GM19468 (cell line): ENCODE data around the gene MAST4.
"Not testable (repeated sequence)": the region's sequence is repeated elsewhere in the genome, so short reads cannot be mapped to it uniquely, and the experiment has no call there.

ENCODE experiments used
- ATAC-seq: cut with Tn5 transposase; IDR thresholded peaks from one replicate; pipeline ENCODE4 v1.9.1; 2021; ENCODE audit warnings: mild to moderate bottlenecking, moderate library complexity, moderate number of reproducible peaks; ENCODE audit not compliant: unreplicated experiment; ENCODE audit errors: extremely low read depth

The MAST4 gene

DNA sequence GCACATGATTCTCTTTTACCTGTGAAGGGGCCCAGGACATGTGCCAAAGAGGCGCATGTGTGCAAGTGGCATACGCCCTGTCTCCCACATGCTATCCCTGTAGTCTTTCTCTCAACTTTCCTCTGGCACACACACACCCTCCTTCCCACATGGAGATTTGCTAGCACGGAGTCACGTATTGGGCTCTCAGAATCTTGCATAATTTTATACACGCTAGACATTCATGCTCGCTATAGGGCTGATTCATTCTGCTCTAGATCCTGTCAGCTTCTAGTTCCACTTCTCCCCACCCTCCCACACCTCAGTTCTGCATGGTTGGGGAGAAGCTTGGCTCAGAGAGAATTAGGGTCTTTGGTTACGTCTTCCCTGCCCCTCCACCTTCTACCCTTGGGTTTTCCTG, 527.6 kb downstream of the MAST4 start:
- no peak for ATAC-seq

- no peak for ATAC-seq
Observed at GRCh38 chr5:67124556-67124955, 528.4 kb downstream of the MAST4 start.

- ATAC-seq = not testable (repeated sequence)
Observed at GRCh38 chr5:67127347-67127895, 531.2 kb downstream of the MAST4 start.

DNA sequence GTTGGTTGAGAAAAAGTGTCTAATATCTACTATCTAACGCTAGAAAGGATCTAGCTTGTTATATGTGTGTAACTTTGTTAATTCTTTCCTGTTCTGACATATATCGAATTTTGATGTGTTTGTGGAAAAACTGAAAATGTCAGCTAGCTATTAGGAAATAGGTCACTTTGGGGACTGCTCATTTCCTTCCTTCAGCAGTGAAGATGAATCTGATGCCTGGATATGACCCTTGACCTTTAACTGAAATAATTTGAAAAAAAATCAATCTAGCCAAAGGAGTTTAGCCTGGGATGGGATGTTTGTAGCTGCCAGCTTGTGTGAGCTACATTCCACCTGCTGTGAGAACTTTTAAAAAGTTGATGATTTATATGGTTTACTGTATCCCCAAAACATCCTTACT, 533.6 kb downstream of the MAST4 start:
- no peak for ATAC-seq

DNA sequence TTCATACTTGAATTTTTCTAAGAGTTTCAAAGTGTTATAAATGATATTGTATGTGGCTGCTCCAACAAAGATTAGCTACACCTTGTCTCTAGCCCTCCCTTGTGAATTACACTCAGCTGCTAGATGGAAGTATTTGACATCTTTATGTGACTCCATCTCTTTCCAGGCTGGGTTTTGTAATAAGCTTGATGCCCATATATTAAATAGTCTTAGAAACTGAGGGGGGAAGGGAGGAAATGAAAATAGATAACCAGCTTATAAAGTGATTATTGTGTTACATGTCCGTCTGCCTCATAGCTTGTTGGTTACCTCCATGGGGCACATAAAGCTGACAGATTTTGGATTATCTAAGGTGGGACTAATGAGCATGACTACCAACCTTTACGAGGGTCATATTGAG, 537.0 kb downstream of the MAST4 start:
- ATAC-seq = no peak

- ATAC-seq = no peak
Observed at GRCh38 chr5:67133776-67134175, 537.6 kb downstream of the MAST4 start.

DNA sequence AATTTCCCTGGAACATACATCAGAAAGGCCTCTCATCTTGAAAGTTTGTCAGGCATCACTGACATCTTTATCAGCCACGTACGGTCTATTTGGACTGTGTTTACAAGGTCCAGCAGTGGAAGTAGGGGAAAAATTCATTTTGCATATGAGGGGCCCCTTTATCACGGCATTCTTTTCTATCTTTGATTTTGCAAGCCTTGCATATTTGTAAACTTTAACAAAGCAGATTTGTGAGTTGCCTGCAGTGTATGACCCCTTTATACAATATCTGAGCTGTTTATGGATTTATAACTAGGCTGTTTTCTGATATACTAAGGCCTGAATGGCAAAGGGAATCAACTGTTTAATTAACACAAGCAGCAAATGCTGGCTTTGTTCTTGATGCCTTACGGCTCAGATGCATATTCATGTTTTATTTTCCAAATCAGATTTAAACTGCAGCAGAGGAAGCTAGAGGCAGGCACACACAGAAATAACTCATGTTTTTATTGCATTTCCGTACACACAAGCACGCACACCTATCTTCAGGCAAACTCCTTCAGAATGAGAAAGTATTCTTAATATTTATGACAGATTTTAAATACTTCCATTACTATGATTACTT, 539.3 kb downstream of the MAST4 start:
- ATAC-seq = no peak

DNA sequence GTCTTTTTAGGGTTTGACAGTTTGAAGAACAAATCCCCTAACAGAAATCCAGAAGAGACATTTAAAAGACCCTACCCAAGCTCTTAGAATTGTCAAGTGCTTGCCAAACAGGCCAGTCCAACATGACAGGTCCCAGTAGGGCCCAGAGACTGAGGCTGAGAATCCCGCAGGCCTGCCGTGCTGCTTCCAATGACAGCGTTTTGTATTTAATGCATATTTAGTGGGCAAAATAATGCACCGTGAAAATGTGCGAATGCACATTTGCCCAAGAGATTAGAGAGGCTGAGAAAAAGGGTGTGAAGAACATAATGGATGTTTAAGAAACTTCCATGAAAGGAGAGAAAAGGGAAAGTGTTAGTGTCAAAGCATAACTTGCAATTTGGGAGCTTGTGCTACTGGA, 542.8 kb downstream of the MAST4 start:
- ATAC-seq = no peak

GRCh38 chr5:67140413-67140812, 544.2 kb downstream of the MAST4 start:
- ATAC-seq = no peak

- ATAC-seq = no peak
Observed at GRCh38 chr5:67141644-67142043, 545.5 kb downstream of the MAST4 start.

GRCh38 chr5:67142816-67143215, 546.6 kb downstream of the MAST4 start:
- no peak for ATAC-seq

DNA sequence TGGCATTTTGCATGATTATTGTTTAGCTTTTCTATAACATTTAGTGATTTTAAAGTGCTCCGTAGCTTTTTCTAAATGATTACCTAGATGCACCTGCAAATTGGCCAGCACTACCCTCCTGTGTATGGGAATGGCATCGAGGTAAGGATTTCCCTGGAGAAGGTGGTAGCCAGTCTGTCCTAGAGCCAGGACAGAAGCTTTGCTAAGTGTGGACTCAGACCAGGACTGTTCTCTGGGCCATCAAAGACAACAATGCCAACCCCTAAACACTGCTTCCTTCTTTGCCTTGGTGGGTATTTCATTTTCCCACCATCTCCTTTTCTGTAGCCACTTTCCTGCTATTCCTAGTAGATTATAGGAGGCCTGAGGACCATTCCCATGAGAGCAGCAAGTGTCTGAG, 547.4 kb downstream of the MAST4 start:
- no peak for ATAC-seq

DNA sequence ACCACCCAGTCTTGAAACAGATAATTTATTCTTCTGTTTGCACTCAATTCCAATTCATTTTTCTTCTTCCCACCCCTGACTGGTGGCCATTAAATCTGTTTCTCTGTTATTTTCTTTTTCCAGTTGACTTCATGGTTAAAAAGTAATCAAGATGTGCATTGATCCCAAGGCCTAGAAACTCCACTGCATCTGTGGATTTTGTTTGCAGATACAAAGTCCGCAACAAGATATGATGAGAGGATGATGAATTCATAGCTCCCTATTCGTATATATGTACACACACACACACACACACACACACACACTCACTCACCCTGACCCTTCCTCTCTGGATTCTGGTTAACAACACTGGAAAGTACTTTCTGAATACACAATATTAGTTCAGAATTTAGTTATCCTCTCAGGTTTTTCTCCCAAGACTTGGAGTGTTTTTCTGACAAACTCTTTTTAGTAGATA, 548.0 kb downstream of the MAST4 start:
- ATAC-seq = no peak

DNA sequence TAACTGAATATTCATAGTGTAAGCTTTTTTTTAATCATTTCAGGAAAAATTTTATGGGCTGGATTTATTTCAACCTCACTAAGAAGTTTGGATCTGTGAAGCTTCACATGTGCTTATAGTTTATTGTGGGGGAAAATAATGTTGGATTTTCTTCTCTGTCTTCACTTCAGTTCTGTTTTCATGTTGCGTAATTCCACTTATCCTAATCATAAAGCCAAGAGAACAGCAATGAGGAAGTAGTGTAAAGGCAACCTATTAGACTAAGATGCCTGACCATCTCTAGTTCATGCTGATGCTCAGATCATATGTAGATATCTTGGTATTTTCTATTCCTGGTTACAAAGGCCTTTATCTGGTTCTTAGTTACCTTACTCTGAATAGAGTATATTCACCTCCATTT, 550.4 kb downstream of the MAST4 start:
- ATAC-seq = no peak

DNA sequence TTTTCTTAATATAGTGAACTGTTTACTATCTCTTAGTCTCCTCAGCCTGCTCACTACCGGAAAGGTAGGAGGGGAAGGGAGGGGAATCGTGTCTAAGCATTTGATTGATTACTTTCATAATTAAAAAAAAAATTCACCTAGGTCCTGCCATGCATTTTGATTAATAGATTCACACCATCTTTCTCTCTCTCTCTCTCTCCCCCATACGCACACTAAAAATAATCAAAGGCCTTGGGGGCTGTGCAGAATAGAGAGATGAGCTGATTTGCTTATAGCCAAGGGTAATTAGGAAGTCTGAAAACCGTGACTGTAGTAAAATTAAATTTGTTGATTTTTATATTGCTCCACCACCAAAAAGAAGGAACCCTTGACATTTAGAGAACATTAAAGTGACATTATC, 550.8 kb downstream of the MAST4 start:
- ATAC-seq = no peak

DNA sequence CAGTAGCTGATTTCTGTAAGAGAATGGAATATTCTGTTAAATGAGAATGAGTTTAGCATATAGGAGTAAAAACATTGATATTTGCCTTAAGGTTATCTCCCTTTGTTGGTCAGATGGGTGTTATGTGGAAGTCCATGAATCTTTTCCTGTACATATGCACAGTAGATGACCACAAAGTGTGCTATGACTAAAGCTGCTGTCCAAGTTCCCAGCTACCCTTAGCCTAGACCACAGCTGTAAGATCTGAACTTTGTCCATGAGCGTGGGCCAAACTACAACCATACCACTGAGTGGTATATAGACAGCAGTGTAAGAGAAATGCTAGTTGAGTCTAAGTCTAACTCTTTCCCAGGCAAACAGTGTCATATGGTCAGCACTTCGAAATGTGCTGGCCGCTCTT, 551.6 kb downstream of the MAST4 start:
- no peak for ATAC-seq

DNA sequence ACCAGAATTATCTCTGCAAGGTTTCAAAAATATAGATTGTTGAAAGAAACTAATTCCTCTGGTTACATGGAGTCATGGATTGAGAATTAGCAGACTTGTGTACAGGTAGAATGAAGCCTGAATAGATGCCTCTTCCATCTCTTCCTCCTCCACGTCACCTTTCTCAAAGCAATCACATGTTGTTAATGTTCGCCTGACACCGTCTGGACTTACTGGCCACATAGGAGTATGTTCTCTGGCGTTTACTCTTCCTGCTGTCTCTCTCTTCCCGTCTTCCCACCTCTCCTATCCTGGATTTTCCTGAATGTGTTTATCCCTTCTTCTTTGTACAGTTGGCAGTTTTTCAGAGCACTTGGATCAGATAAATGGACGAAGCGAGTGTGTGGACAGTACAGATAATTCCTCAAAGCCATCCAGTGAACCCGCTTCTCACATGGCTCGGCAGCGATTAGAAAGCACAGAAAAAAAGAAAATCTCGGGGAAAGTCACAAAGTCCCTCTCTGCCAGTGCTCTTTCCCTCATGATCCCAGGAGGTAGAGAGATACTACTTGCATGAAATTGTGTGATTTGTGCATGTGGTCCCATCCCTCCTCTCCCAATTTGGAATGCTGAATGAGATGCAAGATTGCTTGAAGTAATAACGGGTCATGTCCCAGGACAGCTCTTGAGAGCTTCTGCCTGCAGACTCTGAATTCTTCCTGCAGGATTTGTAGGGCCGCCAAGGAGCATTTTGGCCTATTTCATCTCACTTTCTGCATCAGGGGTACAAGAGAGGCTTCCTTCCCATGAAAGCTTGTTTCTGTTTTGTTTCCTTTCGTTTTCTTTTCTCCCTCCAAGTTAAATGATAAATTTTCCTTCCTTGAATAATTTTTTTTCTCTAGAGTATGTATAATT, 553.1 kb downstream of the MAST4 start:
- ATAC-seq = no peak

- no peak for ATAC-seq
Observed at GRCh38 chr5:67149951-67150523, 553.8 kb downstream of the MAST4 start.

- ATAC-seq = no peak
Observed at GRCh38 chr5:67152400-67152799, 556.2 kb downstream of the MAST4 start.

DNA sequence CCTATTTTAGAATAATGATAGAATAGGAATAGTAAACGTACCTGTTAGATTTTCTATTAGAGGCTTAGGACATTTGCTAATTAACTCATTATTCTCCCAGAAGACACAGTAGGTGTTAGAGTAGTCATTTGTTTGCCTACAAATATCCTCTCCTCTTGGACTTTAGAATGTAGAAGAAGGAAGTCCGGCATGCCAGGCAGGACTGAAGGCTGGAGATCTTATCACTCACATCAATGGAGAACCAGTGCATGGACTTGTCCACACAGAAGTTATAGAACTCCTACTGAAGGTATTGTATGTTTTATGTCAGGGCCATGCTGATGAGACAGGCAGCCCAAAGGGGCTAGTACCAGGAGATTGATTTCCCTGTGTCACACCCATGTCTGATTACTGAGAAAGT, 557.1 kb downstream of the MAST4 start:
- ATAC-seq = no peak

DNA sequence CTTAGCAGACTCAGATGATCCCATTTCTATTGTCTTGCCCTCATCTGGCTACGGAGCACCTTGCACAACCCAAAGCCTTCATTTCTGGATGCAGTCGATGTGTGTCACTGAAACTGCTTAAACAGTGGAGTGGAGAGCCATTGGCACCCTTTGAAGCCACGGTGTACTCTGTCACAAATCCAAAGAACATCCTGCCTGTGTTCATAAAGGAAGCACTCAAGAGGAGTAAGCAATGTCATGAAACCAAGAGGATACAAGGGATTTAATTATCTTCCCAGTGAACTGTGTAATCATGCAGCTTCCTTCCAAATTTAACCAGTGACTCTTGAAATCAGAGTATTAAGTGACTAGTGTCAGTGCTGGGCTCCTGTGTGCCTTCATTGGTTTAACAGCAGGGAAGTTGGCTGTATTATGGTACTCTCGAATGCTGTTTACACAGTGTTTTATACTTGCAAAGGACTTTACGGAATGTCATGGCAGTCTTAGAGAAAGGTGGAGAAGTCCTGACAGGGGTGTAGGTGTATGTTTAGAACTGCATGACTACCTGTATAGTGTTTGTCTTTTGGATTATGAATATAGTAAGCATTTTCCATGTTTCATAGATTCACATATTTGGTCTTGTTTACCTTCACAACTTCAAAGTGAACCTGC, 558.5 kb downstream of the MAST4 start:
- ATAC-seq = no peak
